HG02588 (cell line): Measurements from ENCODE around the gene CCDC110.
A peak's percentile ranks its signal among the peaks of the same experiment; 100 is the strongest.
"Not testable (repeated sequence)": the region's sequence is repeated elsewhere in the genome, so short reads cannot be mapped to it uniquely, and the experiment has no call there.

ENCODE experiments used
- ATAC-seq: cut with Tn5 transposase; IDR thresholded peaks from one replicate; pipeline ENCODE4 v1.9.1; 2021; ENCODE audit warnings: mild to moderate bottlenecking, moderate library complexity; ENCODE audit not compliant: unreplicated experiment

Gene CCDC110

GRCh38 chr4:185471235-185472102 lies at the start of gene CCDC110:
Gene CCDC110, minus strand, starts transcription at chr4:185471733. Its CDS starts 50 bp downstream, at chr4:185471683.
- ATAC-seq, result peak; percentile 89

GRCh38 chr4:185520119-185520518 lies 48.6 kb upstream of the CCDC110 start:
- no peak for ATAC-seq

GRCh38 chr4:185518494-185518893 lies 47.0 kb upstream of the CCDC110 start:
- ATAC-seq, result no peak

- no peak for ATAC-seq
Measured at GRCh38 chr4:185518069-185518468, 46.5 kb upstream of the CCDC110 start.

- ATAC-seq, result no peak
Measured at GRCh38 chr4:185515248-185515647, 43.7 kb upstream of the CCDC110 start.

GRCh38 chr4:185514182-185514697 lies 42.7 kb upstream of the CCDC110 start:
- ATAC-seq, result no peak

GRCh38 chr4:185513489-185514181 lies 42.1 kb upstream of the CCDC110 start:
- ATAC-seq, result no peak

- no peak for ATAC-seq
Measured at GRCh38 chr4:185512516-185512915, 41.0 kb upstream of the CCDC110 start.

- ATAC-seq, result not testable (repeated sequence)
Measured at GRCh38 chr4:185511243-185511642, 39.7 kb upstream of the CCDC110 start.

- ATAC-seq, result no peak
Measured at GRCh38 chr4:185510806-185511205, 39.3 kb upstream of the CCDC110 start.

- ATAC-seq, result no peak
Measured at GRCh38 chr4:185508181-185508580, 36.6 kb upstream of the CCDC110 start.

- no peak for ATAC-seq
Measured at GRCh38 chr4:185506422-185506821, 34.9 kb upstream of the CCDC110 start.

- no peak for ATAC-seq
Measured at GRCh38 chr4:185504098-185505047, 32.8 kb upstream of the CCDC110 start.

- no peak for ATAC-seq
Measured at GRCh38 chr4:185502386-185502785, 30.9 kb upstream of the CCDC110 start.

- no peak for ATAC-seq
Measured at GRCh38 chr4:185500576-185500975, 29.0 kb upstream of the CCDC110 start.

- no peak for ATAC-seq
Measured at GRCh38 chr4:185500035-185500434, 28.5 kb upstream of the CCDC110 start.

- no peak for ATAC-seq
Measured at GRCh38 chr4:185488650-185489049, 17.1 kb upstream of the CCDC110 start.

- ATAC-seq, result no peak
Measured at GRCh38 chr4:185481401-185481800, 9.9 kb upstream of the CCDC110 start.

GRCh38 chr4:185480016-185480732 lies 8.6 kb upstream of the CCDC110 start:
- peak; percentile 25 for ATAC-seq

GRCh38 chr4:185479507-185479971 lies 8.0 kb upstream of the CCDC110 start:
- ATAC-seq, result peak; percentile 95
